GM18907 (cell line): ENCODE data around the gene RPL10.
A peak's percentile ranks its signal among the peaks of the same experiment; 100 is the strongest.

Source experiments
- ATAC-seq: cut with Tn5 transposase; IDR thresholded peaks from one replicate; pipeline ENCODE4 v1.9.1; 2021; ENCODE audit warnings: mild to moderate bottlenecking, moderate library complexity; ENCODE audit not compliant: unreplicated experiment

RPL10 gene

GRCh38 chrX:154428176-154429171 is 30.3 kb downstream of the RPL10 start, which contains the start of gene ATP6AP1:
Gene ATP6AP1, plus strand, starts transcription at chrX:154428677. Its CDS starts 16 bp downstream, at chrX:154428693.
- ATAC-seq, result peak; percentile 92

- ATAC-seq, result no peak
Observed at GRCh38 chrX:154429711-154430110, 31.5 kb downstream of the RPL10 start.

GRCh38 chrX:154430479-154430878 is 32.3 kb downstream of the RPL10 start:
- ATAC-seq, result no peak

GRCh38 chrX:154430916-154431315 is 32.7 kb downstream of the RPL10 start:
- ATAC-seq, result no peak

- no peak for ATAC-seq
Observed at GRCh38 chrX:154431341-154431740, 33.2 kb downstream of the RPL10 start.

- no peak for ATAC-seq
Observed at GRCh38 chrX:154432210-154432609, 34.0 kb downstream of the RPL10 start.

- ATAC-seq, result no peak
Observed at GRCh38 chrX:154433605-154434004, 35.4 kb downstream of the RPL10 start.

GRCh38 chrX:154434394-154435168 is 36.4 kb downstream of the RPL10 start:
- no peak for ATAC-seq

- ATAC-seq, result no peak
Observed at GRCh38 chrX:154435171-154435733, 37.1 kb downstream of the RPL10 start.

GRCh38 chrX:154436374-154436982 is 38.3 kb downstream of the RPL10 start:
- ATAC-seq, result no peak

GRCh38 chrX:154436983-154437752 is 39.0 kb downstream of the RPL10 start, which contains the start of gene GDI1:
Gene GDI1, plus strand, starts transcription at chrX:154437154. Its CDS starts 101 bp downstream, at chrX:154437255.
- no peak for ATAC-seq

GRCh38 chrX:154437971-154438893 is 40.1 kb downstream of the RPL10 start:
- ATAC-seq, result no peak

GRCh38 chrX:154439841-154440240 is 41.7 kb downstream of the RPL10 start:
- no peak for ATAC-seq

- ATAC-seq, result no peak
Observed at GRCh38 chrX:154440623-154441357, 42.6 kb downstream of the RPL10 start.

GRCh38 chrX:154441564-154441963 is 43.4 kb downstream of the RPL10 start:
- ATAC-seq, result no peak

- ATAC-seq, result no peak
Observed at GRCh38 chrX:154441984-154442707, 44.0 kb downstream of the RPL10 start.

- no peak for ATAC-seq
Observed at GRCh38 chrX:154443479-154443910, 45.3 kb downstream of the RPL10 start.
